Sigmoid colon (tissue), 7 donors: ENCODE data around the gene PTPRT. TPM values are rescaled to one million over a fixed set of nuclear protein-coding genes. Genes with fewer than 3 reads are reported as not detected.

Experiments used
- DNase-seq: peaks from one replicate; pipeline ENCODE4 v3.0.0-alpha.2; 2019
- H3K27ac ChIP-seq, 4 donors: fragments of 200-600 bp; sonication (generic); one replicate each; pipeline ENCODE4 v1.5.1; 2016 to 2019; ENCODE audit warnings: mild to moderate bottlenecking in 1 of 4
- H3K27me3 ChIP-seq, 3 donors: fragments of 200-600 bp; sonication (generic); one replicate each; pipeline ENCODE4 v1.5.1; 2019; ENCODE audit warnings: mild to moderate bottlenecking in 1 of 3
- H3K36me3 ChIP-seq, 4 donors: fragments of 200-600 bp; sonication (generic); one replicate each; pipeline ENCODE4 v1.5.1; 2016 to 2019
- H3K4me1 ChIP-seq, 4 donors: fragments of 200-600 bp; sonication (generic); one replicate each; pipeline ENCODE4 v1.5.1; 2017 to 2019
- H3K4me3 ChIP-seq, 4 donors: fragments of 200-600 bp; sonication (generic); one replicate each; pipeline ENCODE4 v1.5.1; 2017 to 2019; ENCODE audit warnings: mild to moderate bottlenecking in 2 of 4, moderate library complexity in 1 of 4
- H3K9me3 ChIP-seq, 4 donors: fragments of 200-600 bp in 3 of 4; sonication (generic) in 3 of 4; one replicate each; pipeline versions ENCODE4 v1.5.1 to v1.6.1; 2013 to 2019
- EP300 ChIP-seq, 4 donors: sonication (generic); formaldehyde crosslinking; IDR thresholded peaks; one replicate each; pipeline ENCODE4 v1.6.1; 2017; ENCODE audit warnings: antibody characterized with exemption in 4 of 4
- POLR2A ChIP-seq, 2 donors: fragments of 450-650 bp; IDR thresholded peaks; one replicate each; pipeline ENCODE4 v1.6.1; 2016; ENCODE audit warnings: antibody characterized with exemption in 2 of 2, mild to moderate bottlenecking in 2 of 2, moderate library complexity in 2 of 2
- POLR2AphosphoS5 ChIP-seq, 4 donors: sonication (generic); formaldehyde crosslinking; IDR thresholded peaks; one replicate each; pipeline ENCODE4 v1.6.1; 2017; ENCODE audit warnings: antibody characterized with exemption in 4 of 4
- WGBS, 2 donors: extraction: QIAGEN DNeasy Blood & Tissue Kit; methylation state at CpG; one replicate each; pipeline ENCODE4 v1.1.7; 2013; 5-methylcytosine and 5-hydroxymethylcytosine counted together
- intact Hi-C: fragments of 100-400 bp; cut with DNase I; formaldehyde crosslinking; loops from one replicate; pipeline ENCODE4 v1.15.1; 2023
- polyA plus RNA-seq, 3 donors: library from polyadenylated mRNA; stranded (reverse); fragments of 200-250 nt; gene quantifications; one replicate each; pipeline ENCODE4 v1.2.3, GENCODE V29; 2013
- total RNA-seq, 4 donors: library from RNA; depleted of rRNA; stranded (reverse); fragments of >200 nt; gene quantifications; one replicate each; pipeline ENCODE4 v1.1.0, GENCODE V29; 2016
- TF ChIP-seq, protein P1 (sequence below), 4 experiments: fragments of 450-650 bp in 3 of 4; fragments of 200-600 bp in 1 of 4; IDR thresholded peaks; one replicate each; pipeline ENCODE4 v1.5.1; 2016 to 2019; ENCODE audit warnings: antibody characterized with exemption in 4 of 4, mild to moderate bottlenecking in 3 of 4, moderate library complexity in 2 of 4
- donor health status: healthy with polysubstance abuse.
- donor health status: Bipolar disorder and iron deficiency.
- donor health status: healthy.

PTPRT gene
- total and polyA plus RNA-seq, 7 donors, result under 0.01 to 0.41 (median 0.12) TPM; not detected in 3

DNA sequence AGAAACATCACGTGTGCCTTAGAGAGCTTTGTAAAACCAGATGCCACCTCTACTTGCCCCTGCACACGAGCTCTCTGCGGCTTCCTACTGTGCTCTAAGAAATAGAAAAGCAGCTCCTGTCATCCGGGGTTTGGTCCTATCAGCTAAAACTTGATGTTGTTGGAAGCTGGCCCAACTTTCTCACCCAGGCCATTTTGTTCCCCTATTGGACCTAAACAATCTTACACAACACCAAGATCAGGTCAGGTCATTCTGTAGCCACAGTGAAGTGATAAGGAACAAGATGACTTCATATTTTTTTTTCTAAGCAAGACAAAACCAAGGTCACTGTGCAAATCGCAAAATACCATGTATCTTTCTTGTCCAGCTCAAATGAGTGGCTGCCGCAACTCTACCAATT, 486.0 kb downstream of the PTPRT start:
- Histone ChIP-seq H3K9me3 (no peaks in the 10 kb centered on the region), H3K4me1 (peaks cover 0 to 61% (median 44%) of the 10 kb centered on the region in 4 donors), H3K27ac (no peak overlapping the region), H3K4me3 (no peak overlapping the region), H3K36me3 (no peaks in the 10 kb centered on the region), H3K27me3 (no peaks in the 10 kb centered on the region)
- 86 to 90% methylated on average over 6 of the region's 6 CpGs for WGBS, 2 donors
- intact Hi-C loops, result no loop called here
- TF ChIP-seq POLR2AphosphoS5 (IDR thresholded peaks at IDR 0.05) (no peak), POLR2A (IDR thresholded peaks at IDR 0.05) (no peak), EP300 (IDR thresholded peaks at IDR 0.05) (no peak)
- TF ChIP-seq, protein P1, sequence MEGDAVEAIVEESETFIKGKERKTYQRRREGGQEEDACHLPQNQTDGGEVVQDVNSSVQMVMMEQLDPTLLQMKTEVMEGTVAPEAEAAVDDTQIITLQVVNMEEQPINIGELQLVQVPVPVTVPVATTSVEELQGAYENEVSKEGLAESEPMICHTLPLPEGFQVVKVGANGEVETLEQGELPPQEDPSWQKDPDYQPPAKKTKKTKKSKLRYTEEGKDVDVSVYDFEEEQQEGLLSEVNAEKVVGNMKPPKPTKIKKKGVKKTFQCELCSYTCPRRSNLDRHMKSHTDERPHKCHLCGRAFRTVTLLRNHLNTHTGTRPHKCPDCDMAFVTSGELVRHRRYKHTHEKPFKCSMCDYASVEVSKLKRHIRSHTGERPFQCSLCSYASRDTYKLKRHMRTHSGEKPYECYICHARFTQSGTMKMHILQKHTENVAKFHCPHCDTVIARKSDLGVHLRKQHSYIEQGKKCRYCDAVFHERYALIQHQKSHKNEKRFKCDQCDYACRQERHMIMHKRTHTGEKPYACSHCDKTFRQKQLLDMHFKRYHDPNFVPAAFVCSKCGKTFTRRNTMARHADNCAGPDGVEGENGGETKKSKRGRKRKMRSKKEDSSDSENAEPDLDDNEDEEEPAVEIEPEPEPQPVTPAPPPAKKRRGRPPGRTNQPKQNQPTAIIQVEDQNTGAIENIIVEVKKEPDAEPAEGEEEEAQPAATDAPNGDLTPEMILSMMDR (IDR thresholded peaks at IDR 0.05), result no peak
- no peak for DNase-seq

- WGBS, 2 donors, result 40 to 57% methylated on average over 4 of the region's 4 CpGs
- Histone ChIP-seq H3K4me1 (peaks cover 0 to 46% (median 31%) of the 10 kb centered on the region in 4 donors), H3K27ac (peak overlapping the region in 2 of 4 donors; percentile 71 to 86), H3K36me3 (no peaks in the 10 kb centered on the region), H3K9me3 (no peaks in the 10 kb centered on the region), H3K27me3 (no peaks in the 10 kb centered on the region), H3K4me3 (no peak overlapping the region)
- no peak for TF ChIP-seq EP300 (IDR thresholded peaks at IDR 0.05)
- TF ChIP-seq POLR2AphosphoS5 (IDR thresholded peaks at IDR 0.05), result no peak
- TF ChIP-seq, protein P1 (IDR thresholded peaks at IDR 0.05), result no peak
- intact Hi-C loops, result no loop called here
- DNase-seq, result no peak
Measured at GRCh38 chr20:42701948-42702347, 487.8 kb downstream of the PTPRT start.

DNA sequence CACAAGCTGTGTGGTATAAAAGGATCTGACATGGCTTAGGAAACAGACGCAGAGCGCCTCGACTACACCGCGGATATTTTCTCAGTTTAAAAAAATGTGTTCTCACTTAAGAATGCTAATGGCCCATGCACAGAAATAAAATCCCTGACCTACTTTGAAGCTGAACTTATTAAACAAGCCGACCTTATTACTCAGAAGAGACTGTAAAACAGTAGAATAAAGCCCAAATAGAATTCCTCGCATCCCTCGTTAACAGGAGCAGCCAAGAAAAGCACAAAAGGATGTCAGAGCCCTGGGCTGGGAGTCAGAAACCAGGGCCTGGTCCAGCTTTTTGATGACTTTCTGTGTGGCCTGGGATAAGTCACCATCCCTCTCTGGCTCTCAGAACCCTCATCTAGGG, 489.3 kb downstream of the PTPRT start:
- intact Hi-C loops, result no loop called here
- WGBS, 2 donors, result 67 to 77% methylated on average over 8 of the region's 8 CpGs

DNA sequence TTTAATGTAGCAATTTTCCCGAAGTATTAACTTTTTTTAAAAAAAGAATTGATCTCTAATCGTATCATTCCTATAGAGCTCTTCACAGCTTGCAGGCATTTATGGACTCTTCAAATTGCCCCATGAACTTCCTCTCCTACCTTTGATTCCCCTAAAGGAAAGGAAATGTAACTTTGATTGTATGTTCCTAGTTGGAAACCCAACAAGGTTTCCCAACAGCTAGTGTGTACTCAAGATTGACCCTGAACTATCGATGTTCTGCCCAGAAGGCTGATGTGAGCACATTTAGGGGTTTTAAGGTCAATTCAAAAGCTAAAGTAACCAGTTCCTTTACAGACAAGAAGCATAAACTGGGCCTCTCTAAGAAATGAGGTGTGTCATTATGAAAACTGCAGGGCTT, 491.7 kb downstream of the PTPRT start:
- DNase-seq, result no peak
- no peak for TF ChIP-seq POLR2A (IDR thresholded peaks at IDR 0.05)
- TF ChIP-seq POLR2AphosphoS5 (IDR thresholded peaks at IDR 0.05), result no peak
- no peak for TF ChIP-seq EP300 (IDR thresholded peaks at IDR 0.05)
- TF ChIP-seq, protein P1 (IDR thresholded peaks at IDR 0.05), result no peak
- intact Hi-C loops, result no loop called here
- H3K27ac ChIP-seq, result no peak overlapping the region
- H3K36me3 ChIP-seq, result no peaks in the 10 kb centered on the region
- 61 to 66% methylated on average over 3 of the region's 3 CpGs for WGBS, 2 donors
- no peaks in the 10 kb centered on the region for H3K27me3 ChIP-seq
- H3K4me1 ChIP-seq, result peaks cover 0 to 31% (median 24%) of the 10 kb centered on the region in 4 donors
- H3K4me3 ChIP-seq, result no peak overlapping the region
- no peaks in the 10 kb centered on the region for H3K9me3 ChIP-seq

More for the DNA sequence above, 489.3 kb downstream of the PTPRT start:
- no peaks in the 10 kb centered on the region for H3K36me3 ChIP-seq
- TF ChIP-seq EP300 (IDR thresholded peaks at IDR 0.05) (no peak), POLR2A (IDR thresholded peaks at IDR 0.05) (no peak), POLR2AphosphoS5 (IDR thresholded peaks at IDR 0.05) (peak in 3 of 4 donors; percentile 13 to 53 (median 22))
- TF ChIP-seq, protein P1 (IDR thresholded peaks at IDR 0.05), result no peak
- no peaks in the 10 kb centered on the region for H3K27me3 ChIP-seq
- H3K4me3 ChIP-seq, result peak overlapping the region in 1 of 4 donors; percentile 6
- H3K27ac ChIP-seq, result peak overlapping the region in 3 of 4 donors; percentile 53 to 86 (median 71)
- no peak for DNase-seq
- no peaks in the 10 kb centered on the region for H3K9me3 ChIP-seq
- H3K4me1 ChIP-seq, result peaks cover 0 to 32% (median 24%) of the 10 kb centered on the region in 4 donors

DNA sequence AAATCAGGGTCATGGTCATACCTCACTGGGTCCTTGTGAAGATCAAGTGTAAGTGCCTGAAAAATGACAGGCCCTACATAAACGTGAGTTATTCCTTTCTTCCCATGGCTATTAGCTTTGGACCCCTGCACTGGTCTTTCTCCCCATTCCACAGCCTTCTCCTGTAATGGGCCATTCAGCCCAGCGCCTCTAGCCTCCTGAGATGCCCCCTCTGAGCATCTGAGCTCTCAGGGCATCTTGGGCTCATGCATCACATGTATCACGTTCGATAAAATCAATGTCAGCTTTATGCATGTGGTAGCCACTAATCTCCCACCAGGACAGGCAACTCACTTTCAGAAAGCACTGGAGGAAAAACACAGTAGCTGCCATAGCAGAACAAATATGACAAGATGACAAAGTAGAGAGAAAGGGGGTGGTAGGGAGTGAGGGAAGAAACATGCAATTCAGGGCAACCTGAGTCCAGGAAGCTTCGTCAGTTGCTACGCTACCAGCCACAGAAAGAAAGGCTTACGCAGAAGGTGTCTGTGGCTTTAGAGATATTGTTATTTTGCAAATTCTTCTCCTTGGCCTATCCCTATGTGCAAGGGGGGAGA, 498.8 kb downstream of the PTPRT start:
- 82 to 84% methylated on average over 7 of the region's 7 CpGs for WGBS, 2 donors
- no peak overlapping the region for H3K27ac ChIP-seq

More for the DNA sequence above, 498.8 kb downstream of the PTPRT start:
- Histone ChIP-seq H3K4me1 (no peaks in the 10 kb centered on the region), H3K36me3 (no peaks in the 10 kb centered on the region), H3K4me3 (no peak overlapping the region), H3K9me3 (no peaks in the 10 kb centered on the region), H3K27me3 (no peaks in the 10 kb centered on the region)
- intact Hi-C loops, result no loop called here
- DNase-seq, result no peak
- TF ChIP-seq POLR2A (IDR thresholded peaks at IDR 0.05) (no peak), EP300 (IDR thresholded peaks at IDR 0.05) (no peak), POLR2AphosphoS5 (IDR thresholded peaks at IDR 0.05) (no peak)
- TF ChIP-seq, protein P1 (IDR thresholded peaks at IDR 0.05), result no peak
